ENCODE data around the gene TCOF1. TPM values are rescaled to one million over a fixed set of nuclear protein-coding genes. Genes with fewer than 3 reads are reported as not detected.

Gene TCOF1
- total and polyA plus RNA-seq, 2 donors (not counting 3 experiments of a cell fraction or from before 2014, with no cell fraction given) = 11.2 to 52.0 TPM

DNA sequence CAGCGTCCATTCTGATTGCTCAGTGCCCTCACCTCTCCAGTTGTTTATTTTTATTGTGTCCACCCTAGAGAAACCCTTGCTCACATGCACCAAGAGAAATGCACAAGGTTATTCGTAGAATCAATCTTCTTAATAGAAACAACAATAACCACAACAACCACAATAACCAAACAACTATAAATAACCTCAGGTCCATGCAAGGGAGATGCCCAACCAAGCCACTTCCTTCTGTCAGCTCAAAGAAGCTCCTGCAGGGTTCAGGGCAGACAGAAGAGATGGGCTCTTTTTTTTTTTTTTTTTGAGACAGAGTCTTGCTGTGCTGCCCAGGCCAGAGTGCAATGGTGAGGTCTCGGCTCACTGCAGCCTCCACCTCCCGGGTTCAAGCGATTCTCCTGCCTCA, 14.9 kb upstream of the TCOF1 start:
- H3K4me2 ChIP-seq (ENCODE audit: insufficient read depth, low read length) = no peak overlapping the region
- no peak overlapping the region for H3K4me3 ChIP-seq (replicated peaks in 1 of 3; ENCODE audit: insufficient read depth in 1 of 3, low read depth in 1 of 3, low read length in 3 of 3)
- peaks cover 2 to 3% of the 10 kb centered on the region in 2 experiments for H3K27me3 ChIP-seq (ENCODE audit: control insufficient read depth in 2 of 2, insufficient read depth in 2 of 2, low read length in 2 of 2)
- no peaks in the 10 kb centered on the region for H3K36me3 ChIP-seq (ENCODE audit: control insufficient read depth in 2 of 2, extremely low read depth in 1 of 2, insufficient read depth in 2 of 2, low read length in 2 of 2)
- no peaks in the 10 kb centered on the region for H4K20me1 ChIP-seq (replicated peaks; ENCODE audit: control insufficient read depth, extremely low read depth, insufficient read depth, low read length)
- TF ChIP-seq POLR2A (IDR thresholded peaks at IDR 0.05; ENCODE audit: low read depth, low read length) = no peak
- TF ChIP-seq POLR2AphosphoS5 (IDR thresholded peaks at IDR 0.05; ENCODE audit: insufficient read depth, low read depth, low read length) = no peak
- no peak for TF ChIP-seq EZH2 (IDR thresholded peaks at IDR 0.05; ENCODE audit: borderline replicate concordance, low read depth, low read length, severe bottlenecking)
- TF ChIP-seq MAX (IDR thresholded peaks at IDR 0.05; ENCODE audit: insufficient read depth, insufficient read length) = no peak
- TF ChIP-seq JUN (IDR thresholded peaks at IDR 0.05; ENCODE audit: borderline replicate concordance, insufficient read depth, insufficient read length, low read depth) = no peak
- TF ChIP-seq MYC (IDR thresholded peaks at IDR 0.05; ENCODE audit: low read depth, low read length) = no peak
- no peak for TF ChIP-seq FOS (IDR thresholded peaks at IDR 0.05; ENCODE audit: borderline replicate concordance, insufficient read depth, low read length)
- no peak for TF ChIP-seq GATA2 (IDR thresholded peaks at IDR 0.05; ENCODE audit: insufficient read depth, insufficient read length, low read depth, low read length)
- no peak for TF ChIP-seq CTCF (IDR thresholded peaks at IDR 0.05; ENCODE audit: extremely low read depth in 1 of 2, insufficient read depth in 1 of 2, low read depth in 1 of 2, low read length in 2 of 2)
- no TSS peak for BruUV-seq (replicated peaks)
- DNase-seq (ENCODE audit: low read depth, low spot score) (no peak), FAIRE-seq (no peak)
- intact Hi-C loops (cut with micrococcal nuclease) (no loop called here), dilution Hi-C loops (cut with MboI; ENCODE audit: extremely low pct_ligation_motif_present, low sequenced_read_pairs) (no loop called here)
- H2AFZ ChIP-seq (ENCODE audit: low read depth, low read length) = no peak overlapping the region
- H3K79me2 ChIP-seq (ENCODE audit: control insufficient read depth, insufficient read depth, low read length) = no peaks in the 10 kb centered on the region
- no peaks in the 10 kb centered on the region for H3K9me1 ChIP-seq (replicated peaks; ENCODE audit: control insufficient read depth, extremely low read depth, insufficient read depth, low read length)
- no peak overlapping the region for H3K9ac ChIP-seq (replicated peaks; ENCODE audit: extremely low read depth, insufficient read depth, low read length)
- H3K27ac ChIP-seq (ENCODE audit: insufficient read depth, low read depth, low read length) = no peak overlapping the region
- no peaks in the 10 kb centered on the region for H3K4me1 ChIP-seq (ENCODE audit: control insufficient read depth, extremely low read depth, insufficient read depth, low read length)
- H3K9me3 ChIP-seq (replicated peaks; ENCODE audit: control insufficient read depth, insufficient read depth, low read length) = no peaks in the 10 kb centered on the region
- ChIA-PET POLR2A (no interaction called here), CTCF (interaction anchor here (1.5 kb wide), 1 partner anchor 8 kb away, joined by 4 read pairs; no protein-coding TSS in a partner anchor)

All from endothelial cell of umbilical vein (primary cell).